GM19468 (cell line): ENCODE results near the gene OGDH.
"Not testable (repeated sequence)": the region's sequence is repeated elsewhere in the genome, so short reads cannot be mapped to it uniquely, and the experiment has no call there.

Experiments used
- ATAC-seq: cut with Tn5 transposase; IDR thresholded peaks from one replicate; pipeline ENCODE4 v1.9.1; 2021; ENCODE audit warnings: mild to moderate bottlenecking, moderate library complexity, moderate number of reproducible peaks; ENCODE audit not compliant: unreplicated experiment; ENCODE audit errors: extremely low read depth

Gene OGDH

DNA sequence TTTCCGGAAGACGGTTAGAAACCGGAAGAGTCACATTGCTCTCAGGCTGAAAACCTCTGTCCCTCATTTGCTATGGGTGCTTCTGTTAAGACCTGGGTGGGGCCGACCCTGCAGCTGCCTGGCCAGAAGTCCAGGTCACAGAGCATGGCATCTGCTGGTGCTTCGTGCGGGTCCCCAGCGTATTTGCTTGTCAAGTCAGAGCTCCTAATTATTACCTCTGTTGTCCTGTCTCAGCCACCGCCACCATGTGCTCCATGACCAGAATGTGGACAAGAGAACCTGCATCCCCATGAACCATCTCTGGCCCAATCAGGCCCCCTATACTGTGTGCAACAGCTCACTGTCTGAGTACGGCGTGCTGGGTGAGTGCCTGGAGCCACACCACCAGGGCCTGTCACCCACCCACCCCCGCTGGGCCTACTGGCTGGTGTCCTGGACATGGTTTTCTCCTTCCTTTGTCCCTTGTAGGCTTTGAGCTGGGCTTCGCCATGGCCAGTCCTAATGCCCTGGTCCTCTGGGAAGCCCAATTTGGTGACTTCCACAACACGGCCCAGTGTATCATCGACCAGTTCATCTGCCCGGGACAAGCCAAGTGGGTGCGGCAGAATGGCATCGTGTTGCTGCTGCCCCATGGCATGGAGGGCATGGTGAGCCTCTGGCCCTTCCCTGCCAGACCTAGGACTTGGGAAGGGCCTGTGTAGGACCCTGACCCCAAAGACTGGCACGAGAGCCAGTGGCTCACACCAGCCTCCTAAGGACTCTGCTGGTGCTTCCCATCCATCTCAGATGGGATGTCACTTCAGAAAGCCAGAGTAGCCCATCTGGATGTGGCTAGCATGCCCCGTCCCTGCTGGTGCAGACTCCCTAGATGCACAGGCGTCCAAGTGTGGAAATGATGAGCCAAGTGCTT, 91.0 kb downstream of the OGDH start:
- no peak for ATAC-seq

- no peak for ATAC-seq
These were observed 91.7 kb downstream of the OGDH start for GRCh38 chr7:44698046-44698580.

DNA sequence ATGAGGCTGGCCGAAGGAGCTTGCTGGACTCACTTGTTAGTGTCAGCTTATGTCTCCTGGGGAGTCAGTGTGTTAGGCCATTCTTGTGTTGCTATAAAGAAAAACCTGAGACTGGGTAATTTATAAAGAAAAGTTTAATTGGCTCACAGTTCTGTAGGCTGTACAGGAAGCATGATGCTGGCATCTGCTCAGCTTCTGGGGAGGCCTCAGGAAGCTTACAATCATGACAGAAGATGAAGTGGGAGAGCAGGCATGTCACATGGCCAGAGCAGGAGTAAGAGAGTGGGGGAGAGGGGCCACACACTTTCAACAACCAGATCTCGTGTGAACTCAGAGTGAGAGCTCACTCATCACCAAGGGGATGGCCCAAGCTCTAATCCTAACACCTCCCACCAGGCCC, 93.2 kb downstream of the OGDH start:
- not testable (repeated sequence) for ATAC-seq

GRCh38 chr7:44700322-44700721, 93.9 kb downstream of the OGDH start:
- ATAC-seq, result no peak

DNA sequence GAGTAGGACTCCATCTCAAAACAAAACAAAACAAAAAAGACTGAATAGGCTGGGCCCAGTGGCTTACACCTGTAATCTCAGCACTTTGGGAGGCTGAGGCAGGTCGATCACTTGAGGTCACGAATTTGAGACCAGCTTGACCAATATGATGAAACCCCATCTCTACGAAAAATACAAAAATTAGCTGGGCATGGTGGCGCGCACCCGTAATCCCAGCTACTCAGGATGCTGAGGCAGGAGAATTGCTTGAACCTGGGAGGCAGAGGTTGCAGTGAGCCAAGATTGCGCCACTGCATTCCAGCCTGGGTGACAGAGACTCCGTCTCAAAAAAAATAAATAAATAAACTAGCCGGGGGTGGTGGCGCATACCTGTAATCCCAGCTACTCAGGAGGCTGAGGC, 97.0 kb downstream of the OGDH start:
- not testable (repeated sequence) for ATAC-seq

GRCh38 chr7:44703921-44704320, 97.5 kb downstream of the OGDH start:
- no peak for ATAC-seq

- no peak for ATAC-seq
These were observed 99.0 kb downstream of the OGDH start for GRCh38 chr7:44705434-44705833.

DNA sequence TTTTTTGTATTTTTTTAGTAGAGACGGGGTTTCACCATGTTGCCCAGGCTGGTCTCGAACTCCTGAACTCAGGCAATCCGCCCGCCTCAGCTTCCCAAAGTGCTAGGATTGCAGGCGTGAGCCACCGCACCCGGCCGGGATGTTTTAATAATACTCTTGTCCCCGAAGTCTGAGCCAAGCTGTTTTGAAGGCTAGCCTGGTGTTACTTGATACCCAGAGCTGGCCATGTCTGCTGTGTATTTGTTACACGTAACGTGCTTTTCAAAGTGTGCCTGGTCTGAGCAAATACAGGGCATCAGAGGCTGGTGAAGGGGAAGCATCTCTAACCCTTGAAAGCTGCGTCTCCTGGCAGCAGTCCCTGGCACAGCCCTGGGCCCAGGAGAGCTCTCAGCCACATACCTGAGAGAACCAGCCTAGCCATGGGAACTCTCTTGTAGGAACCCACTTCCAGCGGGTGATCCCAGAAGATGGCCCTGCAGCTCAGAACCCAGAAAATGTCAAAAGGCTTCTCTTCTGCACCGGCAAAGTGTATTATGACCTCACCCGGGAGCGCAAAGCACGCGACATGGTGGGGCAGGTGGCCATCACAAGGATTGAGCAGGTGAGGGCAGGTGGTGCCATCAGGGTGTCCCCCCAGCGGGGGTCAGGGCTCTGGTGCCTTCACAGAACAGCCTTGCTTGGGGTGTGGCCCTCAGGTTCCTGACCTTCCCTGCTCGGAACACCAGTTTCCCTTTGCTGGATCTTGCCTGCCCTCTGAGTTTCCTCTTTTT, 100.5 kb downstream of the OGDH start:
- no peak for ATAC-seq

DNA sequence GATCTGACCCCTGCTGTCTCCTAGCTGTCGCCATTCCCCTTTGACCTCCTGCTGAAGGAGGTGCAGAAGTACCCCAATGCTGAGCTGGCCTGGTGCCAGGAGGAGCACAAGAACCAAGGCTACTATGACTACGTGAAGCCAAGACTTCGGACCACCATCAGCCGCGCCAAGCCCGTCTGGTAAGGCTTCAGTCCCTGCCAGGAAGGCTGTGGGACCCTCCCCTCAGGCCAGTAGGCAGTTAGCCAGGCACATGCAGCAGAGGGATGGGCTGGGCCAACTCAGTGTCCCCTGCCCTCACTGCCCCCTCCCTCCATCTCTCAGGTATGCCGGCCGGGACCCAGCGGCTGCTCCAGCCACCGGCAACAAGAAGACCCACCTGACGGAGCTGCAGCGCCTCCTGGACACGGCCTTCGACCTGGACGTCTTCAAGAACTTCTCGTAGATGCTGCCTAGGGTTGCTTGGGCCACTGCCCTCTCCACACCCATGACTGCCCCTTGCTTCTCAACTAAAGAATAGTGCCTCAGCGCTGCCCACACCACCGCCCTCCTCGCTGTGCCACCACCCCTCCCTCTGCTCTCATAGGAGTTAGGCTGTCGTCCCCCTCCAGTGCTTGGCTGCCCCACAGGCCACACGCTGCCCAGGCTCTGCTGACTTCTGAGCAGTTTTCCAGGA, 101.3 kb downstream of the OGDH start:
- ATAC-seq, result no peak

DNA sequence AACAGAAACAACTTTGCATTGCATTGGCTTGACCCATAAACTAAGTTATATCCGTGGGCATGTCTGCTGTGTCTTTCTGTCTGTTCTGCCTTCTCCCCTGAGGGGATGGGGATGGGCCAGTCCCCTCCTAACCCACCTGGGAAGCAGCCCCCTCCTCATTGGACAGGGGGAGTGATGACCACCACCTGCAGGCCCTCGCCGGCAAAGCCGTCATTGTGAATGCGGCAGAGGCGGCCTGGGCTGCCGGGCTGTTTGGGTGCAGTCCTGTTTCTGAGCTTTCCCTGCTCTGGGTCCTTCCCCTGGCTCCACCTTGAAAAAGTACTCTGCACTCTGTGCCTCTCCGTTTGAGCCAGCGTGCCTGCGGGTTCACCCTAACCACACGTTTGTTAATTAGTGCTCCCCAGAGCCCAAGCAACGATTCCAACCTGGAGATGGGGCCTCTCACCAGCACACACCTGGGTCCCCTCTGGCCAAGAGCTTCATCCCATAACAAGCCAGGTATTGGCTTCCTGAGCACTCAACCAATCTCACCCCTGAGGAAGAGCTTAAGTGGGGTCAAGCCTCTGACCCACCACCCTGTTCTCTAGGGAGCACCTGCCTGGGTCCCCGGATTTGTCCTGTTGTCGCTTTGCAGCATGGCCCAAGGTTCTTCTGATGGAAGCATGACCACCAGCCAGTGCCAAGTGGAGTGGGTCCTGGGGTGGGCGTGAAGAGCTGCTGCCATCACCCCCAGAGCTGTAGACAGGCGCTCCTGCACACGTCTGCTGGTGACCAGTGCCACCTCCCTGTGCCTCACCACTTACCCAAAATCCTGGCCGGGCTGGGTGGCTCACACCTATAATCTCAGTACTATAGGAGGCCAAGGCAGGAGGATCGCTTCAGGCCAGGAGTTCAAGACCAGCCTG, 102.8 kb downstream of the OGDH start:
- ATAC-seq, result no peak

- ATAC-seq, result no peak
These were observed 103.6 kb downstream of the OGDH start for GRCh38 chr7:44709945-44710596.

DNA sequence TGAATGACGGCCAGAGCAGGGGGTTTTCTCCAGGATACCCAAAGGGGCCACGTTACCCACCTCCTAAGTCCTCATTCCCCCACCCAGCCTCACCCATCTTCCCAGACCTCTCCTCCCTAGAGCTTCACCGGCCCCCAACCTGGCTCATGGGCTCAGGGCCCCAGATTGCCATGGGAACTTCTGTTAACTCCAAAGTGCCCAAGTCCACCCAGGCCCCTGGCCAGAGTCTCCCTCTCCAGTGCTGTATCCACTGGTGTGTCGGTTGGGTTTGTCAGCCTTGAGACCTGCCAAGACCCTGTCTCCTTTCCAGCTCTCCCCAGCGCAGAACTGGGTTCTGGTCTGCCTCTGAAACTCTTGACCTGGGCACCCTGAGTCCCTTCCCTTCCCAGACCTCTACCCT, 105.1 kb downstream of the OGDH start:
- no peak for ATAC-seq

DNA sequence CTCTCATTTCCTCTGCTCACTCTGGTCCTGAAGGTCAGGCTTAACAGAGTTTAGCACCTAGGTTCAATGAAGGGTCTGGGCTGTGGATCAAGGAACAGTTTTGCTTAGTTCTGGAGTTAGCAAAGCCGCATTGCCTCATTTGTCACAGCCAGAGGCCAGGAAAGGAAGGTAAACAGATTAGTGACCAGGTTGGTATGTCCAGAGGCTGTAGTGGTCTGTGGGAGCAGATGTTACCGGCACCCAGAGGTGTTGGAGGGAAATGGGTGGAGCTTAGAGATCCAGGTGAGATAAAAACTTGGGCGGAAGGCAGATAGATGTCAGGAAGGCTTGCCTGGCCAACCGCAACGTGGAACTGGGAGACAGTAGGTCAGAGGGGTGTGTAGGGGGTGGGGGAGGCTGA, 105.6 kb downstream of the OGDH start:
- ATAC-seq, result no peak

DNA sequence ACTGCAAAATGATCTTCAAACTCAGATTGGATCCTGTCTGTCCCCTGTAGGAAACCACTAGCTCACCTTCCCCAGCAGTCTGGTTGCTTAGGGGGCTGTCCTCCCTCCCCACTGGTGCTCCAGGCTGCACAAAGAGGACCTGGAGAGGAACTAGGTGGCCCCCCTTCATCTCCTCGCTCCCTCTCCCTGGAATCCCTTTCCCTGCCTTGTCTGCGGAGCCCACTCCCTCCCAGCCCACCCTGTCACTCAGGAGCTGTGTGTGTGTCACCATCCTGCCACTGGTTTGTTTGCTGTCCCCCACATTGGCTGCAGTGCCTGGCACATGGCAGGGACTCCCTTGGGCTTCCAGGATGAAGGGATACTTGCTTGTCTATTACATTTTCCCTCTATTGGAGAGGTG, 106.7 kb downstream of the OGDH start:
- no peak for ATAC-seq

DNA sequence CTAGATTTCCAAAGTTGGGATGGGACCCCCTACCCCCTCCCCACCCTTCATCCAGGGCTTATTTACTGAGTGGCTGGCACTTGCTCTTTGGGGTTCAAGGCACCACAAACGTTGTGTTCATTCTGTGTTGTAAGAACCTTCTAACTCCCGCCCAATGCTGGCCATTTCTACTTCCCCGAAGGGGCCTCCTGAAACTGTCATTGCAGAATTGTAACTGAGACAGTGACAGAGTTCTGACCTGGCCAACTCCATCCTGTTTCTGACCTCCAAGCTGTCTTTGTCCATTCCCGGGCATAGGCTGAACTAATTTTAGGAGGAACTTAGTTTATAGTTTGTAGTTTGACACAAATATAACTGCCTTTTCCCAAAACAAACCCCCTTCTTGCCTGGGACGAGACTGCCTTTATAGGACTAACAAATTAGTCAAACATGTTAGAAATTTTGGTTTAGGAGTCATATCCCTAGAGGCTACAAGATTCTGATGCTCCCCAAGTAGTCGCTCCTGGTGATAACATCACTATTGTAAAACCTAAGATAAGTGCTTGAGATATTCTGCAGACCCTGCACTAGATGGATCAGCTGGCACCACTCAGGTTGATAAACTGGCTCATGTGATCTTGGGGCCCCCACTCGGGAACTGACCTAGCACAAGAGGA, 107.4 kb downstream of the OGDH start:
- ATAC-seq, result no peak

DNA sequence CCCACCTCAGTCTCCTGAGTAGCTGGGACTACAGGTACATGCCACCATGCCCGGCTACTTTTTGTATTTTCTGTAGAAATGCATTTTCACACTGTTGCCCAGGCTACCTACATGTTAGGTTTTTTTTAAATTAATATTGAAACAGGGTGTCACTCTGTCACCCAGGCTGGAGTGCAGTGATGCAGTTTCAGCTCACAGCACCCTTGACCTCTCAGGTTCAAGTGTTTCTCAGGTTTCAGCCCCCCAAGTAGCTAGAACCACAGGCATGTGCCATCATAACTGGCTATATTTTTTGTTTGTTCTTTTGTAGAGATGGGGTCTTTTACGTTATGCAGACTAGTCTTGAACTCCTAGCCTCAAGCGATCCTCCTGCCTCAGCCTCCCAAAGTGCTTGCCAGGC, 109.8 kb downstream of the OGDH start:
- ATAC-seq, result no peak

GRCh38 chr7:44720301-44720700, 113.9 kb downstream of the OGDH start:
- ATAC-seq, result no peak

DNA sequence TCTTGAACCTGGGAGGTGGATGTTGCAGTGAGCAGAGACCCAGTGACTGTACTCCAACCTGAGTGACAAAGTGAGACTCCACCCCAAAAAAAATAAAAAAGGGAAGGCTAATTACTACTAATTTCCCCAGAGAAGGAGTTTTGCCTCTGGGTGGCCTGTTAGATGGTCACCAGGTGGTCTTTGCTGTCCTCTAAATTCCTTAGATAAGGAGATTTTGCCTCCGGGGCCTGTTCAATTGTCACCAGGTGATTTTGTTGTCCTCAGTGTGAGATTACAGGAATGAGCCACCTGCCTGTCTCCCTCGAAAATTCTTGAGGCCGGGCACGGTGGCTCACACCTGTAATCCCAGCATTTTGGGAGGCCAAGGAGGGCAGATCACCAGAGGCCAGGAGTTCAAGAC, 117.8 kb downstream of the OGDH start:
- ATAC-seq, result no peak

DNA sequence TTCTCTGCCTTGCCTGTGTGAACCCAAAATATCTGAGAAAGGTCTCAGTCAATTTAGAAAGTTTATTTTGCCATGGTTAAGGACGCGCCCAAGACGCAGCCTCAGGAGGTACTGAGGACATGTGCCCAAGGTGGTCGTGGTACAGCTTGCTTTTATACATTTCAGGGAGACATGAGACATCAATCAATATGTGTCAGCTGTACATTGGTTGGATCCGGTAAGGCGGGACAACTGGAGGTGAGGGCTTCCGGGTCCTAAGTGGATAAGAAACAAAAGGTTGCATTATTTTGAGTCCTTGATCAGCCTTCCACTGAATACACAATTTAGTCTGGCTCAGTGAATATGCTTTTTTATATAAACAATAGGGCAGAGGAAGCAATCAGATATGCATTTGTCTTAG, 119.8 kb downstream of the OGDH start:
- ATAC-seq, result not testable (repeated sequence)
